Thoracic aorta (tissue), 2 donors: ENCODE data around the gene NCAPG2. TPM values are rescaled to one million over a fixed set of nuclear protein-coding genes. Genes with fewer than 3 reads are reported as not detected.
A peak's percentile ranks its signal among the peaks of the same experiment; 100 is the strongest.
"Not testable (repeated sequence)": the region's sequence is repeated elsewhere in the genome, so short reads cannot be mapped to it uniquely, and the experiment has no call there.

Experiments used
- ATAC-seq: fragments of 150-250 bp; one replicate; pipeline ENCODE4 v1.8.0; 2017; ENCODE audit warnings: low read depth; ENCODE audit not compliant: insufficient number of reproducible peaks, low FRiP score
- DNase-seq: peaks from one replicate; pipeline ENCODE4 v3.0.0-alpha.2; 2020; ENCODE audit warnings: low spot score
- H3K27ac ChIP-seq, 2 donors: fragments of 200-600 bp; sonication (generic); 1 replicate in 1 of 2; 2 replicates in 1 of 2; pipeline ENCODE4 v1.5.1; 2016; ENCODE audit warnings: mild to moderate bottlenecking in 2 of 2, moderate library complexity in 2 of 2
- H3K27me3 ChIP-seq: fragments of 200-600 bp; sonication (generic); replicated peaks from 2 replicates; pipeline ENCODE4 v1.6.0; 2016; ENCODE audit warnings: mild to moderate bottlenecking; ENCODE audit not compliant: insufficient read depth
- H3K36me3 ChIP-seq: fragments of 200-600 bp; sonication (generic); one replicate; pipeline ENCODE4 v1.5.1; 2016
- H3K4me1 ChIP-seq, 2 donors: fragments of 200-600 bp; sonication (generic); 1 replicate in 1 of 2; 2 replicates in 1 of 2; pipeline versions ENCODE4 v1.5.1 to v1.6.0; 2016; ENCODE audit warnings: low read depth in 2 of 2, mild to moderate bottlenecking in 1 of 2; ENCODE audit not compliant: control insufficient read depth in 1 of 2
- H3K4me3 ChIP-seq: fragments of 200-600 bp; sonication (generic); 2 replicates; pipeline ENCODE4 v1.5.1; 2016; ENCODE audit warnings: mild to moderate bottlenecking
- H3K9me3 ChIP-seq: fragments of 200-600 bp; sonication (generic); 2 replicates; pipeline ENCODE4 v1.5.1; 2016
- CTCF ChIP-seq: fragments of 200-600 bp; sonication (generic); IDR thresholded peaks from one replicate; pipeline ENCODE4 v1.5.1; 2019; ENCODE audit warnings: antibody characterized with exemption
- total RNA-seq, 2 donors: library from RNA; depleted of rRNA; stranded (reverse); fragments of >200 nt; gene quantifications; one replicate each; pipeline versions ENCODE4 v1.1.0 to v1.2.3, GENCODE V29; 2016

The NCAPG2 gene
- total RNA-seq, 2 donors from 2014 or later: 4.1 to 8.4 TPM

GRCh38 chr7:158642149-158642548 lies 62.5 kb downstream of the NCAPG2 start:
- no peaks in the 10 kb centered on the region for H3K4me1 ChIP-seq
- no peak overlapping the region for H3K27ac ChIP-seq
- no peaks in the 10 kb centered on the region for H3K27me3 ChIP-seq
- ATAC-seq (no peak), DNase-seq (no peak)
- H3K36me3 ChIP-seq: no peaks in the 10 kb centered on the region
- H3K4me3 ChIP-seq: no peak overlapping the region
- no peak for TF ChIP-seq CTCF
- no peaks in the 10 kb centered on the region for H3K9me3 ChIP-seq

- no peaks in the 10 kb centered on the region for H3K36me3 ChIP-seq
- H3K4me1 ChIP-seq: no peaks in the 10 kb centered on the region
- no peaks in the 10 kb centered on the region for H3K9me3 ChIP-seq
- H3K27ac ChIP-seq: no peak overlapping the region
- DNase-seq (no peak), ATAC-seq (no peak)
- no peak overlapping the region for H3K4me3 ChIP-seq
- no peak for TF ChIP-seq CTCF
- no peaks in the 10 kb centered on the region for H3K27me3 ChIP-seq
These were observed 66.6 kb downstream of the NCAPG2 start for GRCh38 chr7:158638001-158638400.

- Histone ChIP-seq H3K27ac (no peak overlapping the region), H3K4me1 (peaks cover 9 to 15% of the 10 kb centered on the region in 2 donors), H3K36me3 (no peaks in the 10 kb centered on the region), H3K4me3 (no peak overlapping the region), H3K9me3 (no peaks in the 10 kb centered on the region), H3K27me3 (no peaks in the 10 kb centered on the region)
- DNase-seq: no peak
- no peak for TF ChIP-seq CTCF
- no peak for ATAC-seq
These were observed 71.3 kb downstream of the NCAPG2 start for GRCh38 chr7:158633055-158633956.

- ATAC-seq (no peak), DNase-seq (no peak)
- Histone ChIP-seq H3K36me3 (no peaks in the 10 kb centered on the region), H3K4me1 (peaks cover 9 to 15% of the 10 kb centered on the region in 2 donors), H3K4me3 (no peak overlapping the region), H3K27me3 (no peaks in the 10 kb centered on the region), H3K9me3 (no peaks in the 10 kb centered on the region), H3K27ac (peak overlapping the region in 1 of 2 donors; percentile 39)
- no peak for TF ChIP-seq CTCF
These were observed 72.9 kb downstream of the NCAPG2 start for GRCh38 chr7:158631574-158632195.

- H3K27me3 ChIP-seq, H3K9me3 ChIP-seq, H3K36me3 ChIP-seq, DNase-seq, H3K27ac ChIP-seq, H3K4me3 ChIP-seq, ATAC-seq, H3K4me1 ChIP-seq: not testable (repeated sequence)
These were observed 78.3 kb downstream of the NCAPG2 start for GRCh38 chr7:158626289-158626688.
